Astrocyte (in vitro differentiated cells and primary cell): Measurements from ENCODE around the gene SDK1. TPM values are rescaled to one million over a fixed set of nuclear protein-coding genes. Genes with fewer than 3 reads are reported as not detected.

Experiments used
- DNase-seq: peaks from one replicate; pipeline ENCODE4 v3.0.0-alpha.2; 2010; ENCODE audit warnings: low read depth
- FAIRE-seq: peaks from 2 replicates; lab custom pipeline; 2011; peaks lifted over from hg19 to GRCh38; lab: Jason Lieb, UNC
- H2AFZ ChIP-seq: 2 replicates; pipeline ENCODE4 v1.6.0; 2012; ENCODE audit warnings: low read depth, low read length, inconsistent platforms
- H3K27ac ChIP-seq: 2 replicates; pipeline ENCODE4 v1.5.1; 2011; ENCODE audit warnings: low read depth, low read length, inconsistent platforms
- H3K27me3 ChIP-seq: 2 replicates; pipeline ENCODE4 v1.6.0; 2011; ENCODE audit warnings: low read length, inconsistent platforms; ENCODE audit not compliant: insufficient read depth
- H3K36me3 ChIP-seq: 2 replicates; pipeline ENCODE4 v1.5.1; 2011; ENCODE audit warnings: low read length, inconsistent platforms; ENCODE audit not compliant: insufficient read depth
- H3K4me1 ChIP-seq: 2 replicates; pipeline ENCODE4 v1.5.1; 2011; ENCODE audit warnings: low read length, inconsistent platforms; ENCODE audit not compliant: insufficient read depth
- H3K4me2 ChIP-seq: 2 replicates; pipeline ENCODE4 v1.6.0; 2012; ENCODE audit warnings: low read length, inconsistent platforms
- H3K4me3 ChIP-seq: 2 replicates; pipeline ENCODE4 v1.5.1; 2011; ENCODE audit warnings: low read depth, mild to moderate bottlenecking, low read length, inconsistent platforms; ENCODE audit not compliant: insufficient read depth
- H3K79me2 ChIP-seq: 2 replicates; pipeline ENCODE4 v1.6.0; 2012; ENCODE audit warnings: mild to moderate bottlenecking, low read length, inconsistent platforms; ENCODE audit not compliant: insufficient read depth
- H3K9ac ChIP-seq: 2 replicates; pipeline ENCODE4 v1.6.0; 2012; ENCODE audit warnings: mild to moderate bottlenecking, low read length, inconsistent platforms
- H3K9me3 ChIP-seq: 2 replicates; pipeline ENCODE4 v1.5.1; 2012; ENCODE audit warnings: low read depth, mild to moderate bottlenecking, low read length, inconsistent platforms; ENCODE audit not compliant: insufficient read depth
- H4K20me1 ChIP-seq: 2 replicates; pipeline ENCODE4 v1.6.0; 2012; ENCODE audit warnings: low read length, inconsistent platforms; ENCODE audit not compliant: insufficient read depth
- H3K27ac Mint-ChIP-seq: one replicate; pipeline ENCODE4 v1.8.0; 2021; ENCODE audit warnings: mild to moderate bottlenecking, mixed read lengths; ENCODE audit not compliant: unreplicated experiment
- H3K27me3 Mint-ChIP-seq: one replicate; pipeline ENCODE4 v1.8.0; 2021; ENCODE audit warnings: low read depth, mixed read lengths; ENCODE audit not compliant: unreplicated experiment
- H3K36me3 Mint-ChIP-seq: one replicate; pipeline ENCODE4 v1.8.0; 2021; ENCODE audit warnings: low read depth, mixed read lengths; ENCODE audit not compliant: unreplicated experiment
- H3K4me1 Mint-ChIP-seq: one replicate; pipeline ENCODE4 v1.8.0; 2021; ENCODE audit warnings: low read depth, mixed read lengths; ENCODE audit not compliant: unreplicated experiment
- H3K4me3 Mint-ChIP-seq: one replicate; pipeline ENCODE4 v1.8.0; 2021; ENCODE audit warnings: mild to moderate bottlenecking, moderate library complexity, mixed read lengths; ENCODE audit not compliant: unreplicated experiment
- H3K9me3 Mint-ChIP-seq: one replicate; pipeline ENCODE4 v1.8.0; 2021; ENCODE audit warnings: mild to moderate bottlenecking, mixed read lengths; ENCODE audit not compliant: unreplicated experiment
- EZH2 ChIP-seq: IDR thresholded peaks from 2 replicates; pipeline ENCODE4 v1.6.1; 2012; ENCODE audit warnings: mild to moderate bottlenecking, low read length, inconsistent platforms; ENCODE audit not compliant: insufficient read depth
- total RNA-seq: library from RNA; stranded (reverse); gene quantifications from 2 replicates; pipeline ENCODE4 v1.2.1, GENCODE V29; 2021
- TF ChIP-seq, protein P1 (sequence below): IDR thresholded peaks from 2 replicates; pipeline ENCODE4 v1.5.1; 2011; ENCODE audit warnings: low read depth, mild to moderate bottlenecking, inconsistent platforms, low read length, moderate library complexity; ENCODE audit not compliant: insufficient read depth

The SDK1 gene
- total RNA-seq, 1 donor from 2014 or later = 4.2 TPM

DNA sequence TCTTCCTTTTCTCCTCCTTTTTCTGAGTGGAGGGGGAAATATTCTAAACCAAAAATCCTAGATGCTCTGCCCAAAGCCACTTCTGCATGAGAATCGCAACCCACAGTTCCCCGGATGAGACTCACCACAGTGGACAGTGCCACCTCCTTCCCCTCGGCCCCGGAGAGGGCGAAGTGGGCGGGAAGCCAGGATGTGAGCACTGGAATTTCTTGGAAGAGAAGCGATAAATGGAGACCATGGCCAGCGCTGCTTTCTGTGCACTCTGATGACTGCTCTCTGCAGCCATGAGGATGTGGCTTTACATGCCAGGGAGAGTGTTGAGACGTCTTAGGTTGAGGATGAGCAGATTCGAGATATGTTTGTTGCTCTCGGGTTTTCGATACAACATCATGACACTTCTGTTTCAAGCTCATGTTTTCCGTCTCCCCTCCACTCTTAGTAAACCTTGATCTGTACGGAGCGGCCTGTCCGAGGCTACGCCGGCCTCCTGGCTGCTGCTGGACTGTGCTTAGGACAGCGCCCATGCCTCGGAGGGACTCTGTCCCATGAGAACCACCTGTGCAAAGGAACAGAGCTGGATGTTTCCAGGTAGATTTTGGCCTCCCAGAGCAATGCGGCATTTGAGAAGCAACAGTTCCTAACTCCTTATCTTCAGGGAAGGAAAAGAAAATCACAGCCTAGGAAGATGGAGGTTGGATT lies 966.4 kb downstream of the SDK1 start:
- peaks cover 2% of the 10 kb centered on the region for H3K4me1 Mint-ChIP-seq
- H3K27me3 Mint-ChIP-seq = peaks cover 19% of the 10 kb centered on the region
- H3K9ac ChIP-seq = no peak overlapping the region
- H3K4me2 ChIP-seq = no peak overlapping the region
- no peaks in the 10 kb centered on the region for H3K9me3 Mint-ChIP-seq
- H3K36me3 Mint-ChIP-seq = no peaks in the 10 kb centered on the region
- H3K27ac ChIP-seq = no peak overlapping the region
- H3K9me3 ChIP-seq = no peaks in the 10 kb centered on the region
- no peak for DNase-seq
- H4K20me1 ChIP-seq = no peaks in the 10 kb centered on the region
- H3K4me3 Mint-ChIP-seq = no peak overlapping the region
- TF ChIP-seq EZH2 = no peak
- TF ChIP-seq, protein P1, sequence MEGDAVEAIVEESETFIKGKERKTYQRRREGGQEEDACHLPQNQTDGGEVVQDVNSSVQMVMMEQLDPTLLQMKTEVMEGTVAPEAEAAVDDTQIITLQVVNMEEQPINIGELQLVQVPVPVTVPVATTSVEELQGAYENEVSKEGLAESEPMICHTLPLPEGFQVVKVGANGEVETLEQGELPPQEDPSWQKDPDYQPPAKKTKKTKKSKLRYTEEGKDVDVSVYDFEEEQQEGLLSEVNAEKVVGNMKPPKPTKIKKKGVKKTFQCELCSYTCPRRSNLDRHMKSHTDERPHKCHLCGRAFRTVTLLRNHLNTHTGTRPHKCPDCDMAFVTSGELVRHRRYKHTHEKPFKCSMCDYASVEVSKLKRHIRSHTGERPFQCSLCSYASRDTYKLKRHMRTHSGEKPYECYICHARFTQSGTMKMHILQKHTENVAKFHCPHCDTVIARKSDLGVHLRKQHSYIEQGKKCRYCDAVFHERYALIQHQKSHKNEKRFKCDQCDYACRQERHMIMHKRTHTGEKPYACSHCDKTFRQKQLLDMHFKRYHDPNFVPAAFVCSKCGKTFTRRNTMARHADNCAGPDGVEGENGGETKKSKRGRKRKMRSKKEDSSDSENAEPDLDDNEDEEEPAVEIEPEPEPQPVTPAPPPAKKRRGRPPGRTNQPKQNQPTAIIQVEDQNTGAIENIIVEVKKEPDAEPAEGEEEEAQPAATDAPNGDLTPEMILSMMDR = no peak
- no peak overlapping the region for H2AFZ ChIP-seq
- no peak for FAIRE-seq
- H3K36me3 ChIP-seq = no peaks in the 10 kb centered on the region
- H3K27me3 ChIP-seq = no peaks in the 10 kb centered on the region
- no peak overlapping the region for H3K27ac Mint-ChIP-seq
- H3K79me2 ChIP-seq = no peaks in the 10 kb centered on the region
- H3K4me3 ChIP-seq = no peak overlapping the region
- no peaks in the 10 kb centered on the region for H3K4me1 ChIP-seq

DNA sequence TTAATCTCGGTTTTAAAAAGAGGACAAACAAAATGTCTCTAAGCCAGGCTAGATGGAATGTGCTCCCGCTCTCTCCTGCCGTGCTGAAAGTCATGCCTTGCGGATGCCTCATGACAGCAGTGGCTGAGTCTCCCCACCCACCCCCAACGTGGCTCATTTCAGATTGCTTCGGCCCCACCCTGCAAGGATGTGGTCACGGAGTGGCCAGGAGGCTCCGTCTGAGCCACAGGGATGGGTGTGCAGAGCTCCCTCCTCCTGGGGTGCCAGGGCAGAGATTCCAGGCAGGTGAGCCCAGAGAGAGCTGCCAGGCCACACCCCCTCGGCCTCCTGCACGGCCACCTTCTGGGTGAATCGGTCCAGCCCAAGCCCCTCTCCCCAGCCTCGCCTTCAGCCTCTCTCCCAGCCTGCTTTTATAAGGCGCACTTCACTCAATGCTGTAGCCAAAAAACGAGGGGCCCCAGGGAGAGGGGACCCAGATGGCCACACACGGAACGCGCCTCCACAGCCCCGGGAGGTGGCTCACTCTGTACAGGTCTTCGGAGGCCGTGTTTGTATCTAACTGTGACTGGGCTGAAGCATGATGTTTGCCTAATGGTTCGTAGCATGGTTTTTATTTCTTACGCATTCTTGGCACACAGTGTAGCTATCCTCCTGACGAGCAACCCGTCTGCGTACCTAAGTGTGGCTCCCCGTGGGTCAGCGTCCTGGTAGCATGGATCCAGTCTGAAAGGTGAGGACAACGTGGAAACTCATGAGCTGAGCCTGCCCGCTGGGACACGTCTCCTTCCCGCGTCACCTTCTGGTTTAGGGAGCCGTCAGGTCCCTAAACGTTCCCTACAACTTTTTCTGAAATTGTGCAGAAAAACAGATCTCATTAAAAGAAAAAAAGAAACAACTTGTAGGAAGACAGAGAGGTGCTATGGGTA lies 967.3 kb downstream of the SDK1 start:
- Histone ChIP-seq H3K4me1 (no peaks in the 10 kb centered on the region), H3K9me3 (no peaks in the 10 kb centered on the region), H2AFZ (no peak overlapping the region), H3K4me2 (no peak overlapping the region), H3K27me3 (no peaks in the 10 kb centered on the region), H3K9ac (no peak overlapping the region), H3K36me3 (no peaks in the 10 kb centered on the region), H4K20me1 (no peaks in the 10 kb centered on the region), H3K4me3 (no peak overlapping the region), H3K27ac (no peak overlapping the region), H3K79me2 (no peaks in the 10 kb centered on the region)
- peaks cover 2% of the 10 kb centered on the region for H3K4me1 Mint-ChIP-seq
- no peak overlapping the region for H3K4me3 Mint-ChIP-seq
- peaks cover 19% of the 10 kb centered on the region for H3K27me3 Mint-ChIP-seq
- TF ChIP-seq EZH2 = no peak
- TF ChIP-seq, protein P1 = no peak
- no peak for FAIRE-seq
- no peak overlapping the region for H3K27ac Mint-ChIP-seq
- no peaks in the 10 kb centered on the region for H3K9me3 Mint-ChIP-seq
- H3K36me3 Mint-ChIP-seq = no peaks in the 10 kb centered on the region
- no peak for DNase-seq
